Naive B cell (primary cell): ENCODE measurements around the gene GPR34. TPM values are rescaled to one million over a fixed set of nuclear protein-coding genes. Genes with fewer than 3 reads are reported as not detected.
"Not testable (repeated sequence)": the region's sequence is repeated elsewhere in the genome, so short reads cannot be mapped to it uniquely, and the experiment has no call there.

Experiments
- ATAC-seq, 2 donors: fragments of 150-1000 bp; cut with Tn5 transposase; 2 replicates each; pipeline ENCODE4 v1.10.0; 2021; ENCODE audit warnings: low read depth in 2 of 2, mild to moderate bottlenecking in 2 of 2, moderate library complexity in 2 of 2
- DNase-seq: peaks from one replicate; pipeline ENCODE4 v3.0.0; 2022
- H3K27ac Mint-ChIP-seq, 6 donors: one replicate each; pipeline ENCODE4 v1.8.0; 2020 to 2022; ENCODE audit warnings: mild to moderate bottlenecking in 6 of 6, mixed read lengths in 6 of 6, moderate library complexity in 5 of 6, inconsistent platforms in 2 of 6
- H3K27me3 Mint-ChIP-seq, 3 donors: one replicate each; pipeline ENCODE4 v1.8.0; 2021 to 2022; ENCODE audit warnings: mixed read lengths in 3 of 3, mild to moderate bottlenecking in 1 of 3
- H3K36me3 Mint-ChIP-seq, 2 donors: one replicate each; pipeline ENCODE4 v1.8.0; 2020 to 2022; ENCODE audit warnings: mixed read lengths in 2 of 2, inconsistent platforms in 1 of 2, mild to moderate bottlenecking in 1 of 2
- H3K4me1 Mint-ChIP-seq, 3 donors: one replicate each; pipeline ENCODE4 v1.8.0; 2020 to 2022; ENCODE audit warnings: mixed read lengths in 3 of 3, inconsistent platforms in 1 of 3, mild to moderate bottlenecking in 1 of 3, moderate library complexity in 1 of 3
- H3K4me3 Mint-ChIP-seq, 8 donors: one replicate each; pipeline ENCODE4 v1.8.0; 2020 to 2022; ENCODE audit warnings: mild to moderate bottlenecking in 8 of 8, mixed read lengths in 8 of 8, moderate library complexity in 8 of 8, inconsistent platforms in 2 of 8
- H3K9me3 Mint-ChIP-seq, 7 donors: one replicate each; pipeline ENCODE4 v1.8.0; 2020 to 2022; ENCODE audit warnings: mixed read lengths in 7 of 7, mild to moderate bottlenecking in 5 of 7, inconsistent platforms in 2 of 7, moderate library complexity in 1 of 7
- polyA plus RNA-seq, 6 donors: library from polyadenylated mRNA; unstranded; fragments of 300-500 nt; fragmentation: Illumina TruSeq; gene quantifications; one replicate each; pipeline ENCODE4 v1.2.3, GENCODE V29; 2021; ENCODE audit warnings: low read depth in 6 of 6

The GPR34 gene
- polyA plus RNA-seq, 6 donors from 2014 or later, result 0.16 to 0.39 TPM; not detected in 4

GRCh38 chrX:41705680-41706374, 17.1 kb downstream of the GPR34 start:
- Mint-ChIP-seq H3K36me3 (no peaks in the 10 kb centered on the region), H3K4me1 (peaks cover 35 to 43% (median 42%) of the 10 kb centered on the region in 3 donors), H3K27me3 (no peaks in the 10 kb centered on the region), H3K4me3 (peak overlapping the region; percentile 6 to 88 (median 76)), H3K27ac (peak overlapping the region; percentile 68 to 94 (median 80)), H3K9me3 (no peaks in the 10 kb centered on the region)
- ATAC-seq, result peak; percentile 79 to 84
- peak; percentile 44 for DNase-seq

- Mint-ChIP-seq H3K36me3 (no peaks in the 10 kb centered on the region), H3K4me3 (peak overlapping the region in 7 of 8 donors; percentile 11 to 76 (median 30)), H3K4me1 (peaks cover 35 to 43% (median 42%) of the 10 kb centered on the region in 3 donors), H3K27ac (peak overlapping the region in 4 of 6 donors; percentile 3 to 90 (median 61)), H3K9me3 (no peaks in the 10 kb centered on the region), H3K27me3 (no peaks in the 10 kb centered on the region)
- peak; percentile 28 for DNase-seq
- peak; percentile 42 to 46 for ATAC-seq
These were observed 18.4 kb downstream of the GPR34 start for GRCh38 chrX:41707218-41707617.

GRCh38 chrX:41708486-41708885, 19.7 kb downstream of the GPR34 start:
- Mint-ChIP-seq H3K4me1 (peaks cover 31 to 45% (median 40%) of the 10 kb centered on the region in 3 donors), H3K36me3 (no peaks in the 10 kb centered on the region), H3K9me3 (no peaks in the 10 kb centered on the region), H3K27me3 (peaks cover 0 to 7% (median 0%) of the 10 kb centered on the region in 3 donors), H3K4me3 (no peak overlapping the region), H3K27ac (no peak overlapping the region)
- no peak for ATAC-seq
- no peak for DNase-seq

- H3K4me3 Mint-ChIP-seq, result no peak overlapping the region
- no peaks in the 10 kb centered on the region for H3K9me3 Mint-ChIP-seq
- DNase-seq, result no peak
- peaks cover 0 to 7% (median 0%) of the 10 kb centered on the region in 3 donors for H3K27me3 Mint-ChIP-seq
- no peak for ATAC-seq
- peaks cover 18 to 41% (median 23%) of the 10 kb centered on the region in 3 donors for H3K4me1 Mint-ChIP-seq
- H3K27ac Mint-ChIP-seq, result peak overlapping the region in 1 of 6 donors; percentile 30
- H3K36me3 Mint-ChIP-seq, result no peaks in the 10 kb centered on the region
These were observed 22.4 kb downstream of the GPR34 start for GRCh38 chrX:41711021-41711667.

GRCh38 chrX:41716222-41716621, 27.4 kb downstream of the GPR34 start:
- Mint-ChIP-seq H3K27ac (no peak overlapping the region), H3K9me3 (peaks cover 0 to 25% (median 21%) of the 10 kb centered on the region in 7 donors), H3K36me3 (peaks cover 0 to 12% of the 10 kb centered on the region in 2 donors), H3K27me3 (peaks cover 0 to 7% (median 0%) of the 10 kb centered on the region in 3 donors), H3K4me1 (peaks cover 25 to 46% (median 32%) of the 10 kb centered on the region in 3 donors), H3K4me3 (peak overlapping the region in 6 of 8 donors; percentile 8 to 73 (median 36))
- DNase-seq (no peak), ATAC-seq (no peak)

GRCh38 chrX:41716767-41717473, 28.1 kb downstream of the GPR34 start:
- DNase-seq (no peak), ATAC-seq (peak; percentile 48 to 59)
- H3K4me3 Mint-ChIP-seq, result peak overlapping the region; percentile 8 to 73 (median 22)
- H3K9me3 Mint-ChIP-seq, result peaks cover 0 to 25% (median 21%) of the 10 kb centered on the region in 7 donors
- H3K4me1 Mint-ChIP-seq, result peaks cover 29 to 49% (median 36%) of the 10 kb centered on the region in 3 donors
- peaks cover 0 to 7% (median 0%) of the 10 kb centered on the region in 3 donors for H3K27me3 Mint-ChIP-seq
- H3K27ac Mint-ChIP-seq, result peak overlapping the region in 1 of 6 donors; percentile 17
- H3K36me3 Mint-ChIP-seq, result peaks cover 0 to 12% of the 10 kb centered on the region in 2 donors

- peak overlapping the region in 1 of 6 donors; percentile 26 for H3K27ac Mint-ChIP-seq
- no peak for ATAC-seq
- H3K36me3 Mint-ChIP-seq, result peaks cover 0 to 12% of the 10 kb centered on the region in 2 donors
- no peaks in the 10 kb centered on the region for H3K27me3 Mint-ChIP-seq
- H3K4me1 Mint-ChIP-seq, result peaks cover 37 to 65% (median 40%) of the 10 kb centered on the region in 3 donors
- DNase-seq, result no peak
- peaks cover 0 to 25% (median 21%) of the 10 kb centered on the region in 7 donors for H3K9me3 Mint-ChIP-seq
- peak overlapping the region in 1 of 8 donors; percentile 20 for H3K4me3 Mint-ChIP-seq
These were observed 29.9 kb downstream of the GPR34 start for GRCh38 chrX:41718481-41719235.

GRCh38 chrX:41719610-41720009, 30.8 kb downstream of the GPR34 start:
- Mint-ChIP-seq H3K27ac (peak overlapping the region in 1 of 6 donors; percentile 89), H3K4me1 (peaks cover 35 to 72% (median 37%) of the 10 kb centered on the region in 3 donors), H3K36me3 (peaks cover 0 to 12% of the 10 kb centered on the region in 2 donors)

GRCh38 chrX:41720125-41720779, 31.5 kb downstream of the GPR34 start:
- H3K36me3 Mint-ChIP-seq, result peaks cover 0 to 12% of the 10 kb centered on the region in 2 donors
- H3K4me3 Mint-ChIP-seq, result peak overlapping the region in 5 of 8 donors; percentile 1 to 74 (median 43)
- DNase-seq (peak; percentile 46), ATAC-seq (peak; percentile 74 to 79)
- H3K27me3 Mint-ChIP-seq, result no peaks in the 10 kb centered on the region
- peaks cover 0 to 25% (median 21%) of the 10 kb centered on the region in 7 donors for H3K9me3 Mint-ChIP-seq
- peaks cover 35 to 72% (median 37%) of the 10 kb centered on the region in 3 donors for H3K4me1 Mint-ChIP-seq
- H3K27ac Mint-ChIP-seq, result no peak overlapping the region

More at GRCh38 chrX:41719610-41720009, 30.8 kb downstream of the GPR34 start:
- peak overlapping the region in 6 of 8 donors; percentile 7 to 74 (median 40) for H3K4me3 Mint-ChIP-seq
- not testable (repeated sequence) for DNase-seq, H3K27me3 Mint-ChIP-seq, ATAC-seq
- peaks cover 0 to 25% (median 21%) of the 10 kb centered on the region in 7 donors for H3K9me3 Mint-ChIP-seq

- Mint-ChIP-seq H3K4me1 (peaks cover 23 to 63% (median 30%) of the 10 kb centered on the region in 3 donors), H3K27ac (no peak overlapping the region)
These were observed 32.8 kb downstream of the GPR34 start for GRCh38 chrX:41721590-41721989.

GRCh38 chrX:41722214-41722613, 33.4 kb downstream of the GPR34 start:
- peak overlapping the region in 1 of 6 donors; percentile 13 for H3K27ac Mint-ChIP-seq
- peaks cover 0 to 8% of the 10 kb centered on the region in 2 donors for H3K36me3 Mint-ChIP-seq
- peaks cover 17 to 57% (median 24%) of the 10 kb centered on the region in 3 donors for H3K4me1 Mint-ChIP-seq
- peak overlapping the region in 1 of 8 donors; percentile 7 for H3K4me3 Mint-ChIP-seq
- H3K9me3 Mint-ChIP-seq, result peaks cover 0 to 19% (median 16%) of the 10 kb centered on the region in 7 donors
- no peaks in the 10 kb centered on the region for H3K27me3 Mint-ChIP-seq
- ATAC-seq, result no peak
- DNase-seq, result no peak

More at GRCh38 chrX:41721590-41721989, 32.8 kb downstream of the GPR34 start:
- no peak for ATAC-seq
- peaks cover 0 to 25% (median 21%) of the 10 kb centered on the region in 7 donors for H3K9me3 Mint-ChIP-seq
- peaks cover 0 to 12% of the 10 kb centered on the region in 2 donors for H3K36me3 Mint-ChIP-seq
- DNase-seq, result no peak
- no peak overlapping the region for H3K4me3 Mint-ChIP-seq
- no peaks in the 10 kb centered on the region for H3K27me3 Mint-ChIP-seq
